Activated T-helper 2 cell treated with anti-CD3 and anti-CD28 coated beads, Interferon-gamma antibody, Interleukin-2, Interleukin-4, amounts not matched to agents 10 μg/mL and 5 μg/mL and 100 μg/mL, durations not matched to agents 14 hours and 24 hours and 36 hours (primary cell): ENCODE data around the gene SEMA5A. TPM values are rescaled to one million over a fixed set of nuclear protein-coding genes. Genes with fewer than 3 reads are reported as not detected.
A peak's percentile ranks its signal among the peaks of the same experiment; 100 is the strongest.

Experiments used
- DNase-seq: peaks from one replicate; pipeline ENCODE4 v3.0.0; 2021; ENCODE audit warnings: low spot score
- H3K27ac Mint-ChIP-seq: one replicate; pipeline ENCODE4 v1.8.0; 2021; ENCODE audit warnings: mixed read lengths
- H3K27me3 Mint-ChIP-seq: one replicate; pipeline ENCODE4 v1.8.0; 2021; ENCODE audit warnings: low read depth, mixed read lengths
- H3K36me3 Mint-ChIP-seq: one replicate; pipeline ENCODE4 v1.8.0; 2021; ENCODE audit warnings: low read depth, mixed read lengths
- H3K4me1 Mint-ChIP-seq: one replicate; pipeline ENCODE4 v1.8.0; 2021; ENCODE audit warnings: low read depth, mixed read lengths
- H3K4me3 Mint-ChIP-seq: one replicate; pipeline ENCODE4 v1.8.0; 2021; ENCODE audit warnings: low read depth, mild to moderate bottlenecking, moderate library complexity, mixed read lengths
- H3K9me3 Mint-ChIP-seq: one replicate; pipeline ENCODE4 v1.8.0; 2021; ENCODE audit warnings: mixed read lengths
- intact Hi-C: fragments of 100-400 bp; cut with micrococcal nuclease; formaldehyde crosslinking; loops from one replicate; pipeline ENCODE4 v1.15.1; 2023
- total RNA-seq: library from RNA; stranded (reverse); gene quantifications from 2 replicates; pipeline ENCODE4 v1.2.3, GENCODE V29; 2022

SEMA5A gene
- total RNA-seq, 1 donor from 2014 or later = 0.27 TPM

- no peaks in the 10 kb centered on the region for H3K9me3 Mint-ChIP-seq
- intact Hi-C loops = loop anchor here (2.0 to 5.0 kb wide), 2 partner anchors 181 to 1617 kb away; no protein-coding TSS in a partner anchor
- no peak for DNase-seq
- H3K4me1 Mint-ChIP-seq = peaks cover 6% of the 10 kb centered on the region
- H3K36me3 Mint-ChIP-seq = no peaks in the 10 kb centered on the region
- H3K4me3 Mint-ChIP-seq = peak overlapping the region; percentile 71
- H3K27me3 Mint-ChIP-seq = peaks cover 21% of the 10 kb centered on the region
- H3K27ac Mint-ChIP-seq = peak overlapping the region; percentile 55
Measured at GRCh38 chr5:9544056-9544455, 1.8 kb downstream of the SEMA5A start.

GRCh38 chr5:9543311-9543920 is 2.5 kb downstream of the SEMA5A start:
- Mint-ChIP-seq H3K27me3 (peaks cover 21% of the 10 kb centered on the region), H3K27ac (no peak overlapping the region), H3K4me1 (peaks cover 6% of the 10 kb centered on the region), H3K4me3 (no peak overlapping the region), H3K36me3 (no peaks in the 10 kb centered on the region), H3K9me3 (no peaks in the 10 kb centered on the region)
- intact Hi-C loops = loop anchor here (5.0 kb wide), 1 partner anchor 1616 kb away; no protein-coding TSS in a partner anchor
- DNase-seq = no peak

GRCh38 chr5:9540791-9541190 is 5.1 kb downstream of the SEMA5A start:
- intact Hi-C loops = loop anchor here (5.0 kb wide), 1 partner anchor 1613 kb away; no protein-coding TSS in a partner anchor

GRCh38 chr5:9538504-9538903 is 7.4 kb downstream of the SEMA5A start:
- intact Hi-C loops = no loop called here
- H3K27me3 Mint-ChIP-seq = peaks cover 4% of the 10 kb centered on the region
- DNase-seq = no peak
- H3K4me3 Mint-ChIP-seq = no peak overlapping the region
- H3K36me3 Mint-ChIP-seq = no peaks in the 10 kb centered on the region
- H3K9me3 Mint-ChIP-seq = no peaks in the 10 kb centered on the region
- H3K4me1 Mint-ChIP-seq = peaks cover 5% of the 10 kb centered on the region
- no peak overlapping the region for H3K27ac Mint-ChIP-seq

More at GRCh38 chr5:9540791-9541190, 5.1 kb downstream of the SEMA5A start:
- Mint-ChIP-seq H3K27ac (no peak overlapping the region), H3K27me3 (peaks cover 12% of the 10 kb centered on the region), H3K36me3 (no peaks in the 10 kb centered on the region), H3K9me3 (no peaks in the 10 kb centered on the region), H3K4me3 (no peak overlapping the region), H3K4me1 (peaks cover 8% of the 10 kb centered on the region)
- DNase-seq = no peak

- Mint-ChIP-seq H3K4me1 (peaks cover 5% of the 10 kb centered on the region), H3K27me3 (no peaks in the 10 kb centered on the region), H3K27ac (no peak overlapping the region), H3K9me3 (no peaks in the 10 kb centered on the region), H3K36me3 (no peaks in the 10 kb centered on the region), H3K4me3 (no peak overlapping the region)
- no peak for DNase-seq
- intact Hi-C loops = no loop called here
Measured at GRCh38 chr5:9537223-9538141, 8.4 kb downstream of the SEMA5A start.

GRCh38 chr5:9536717-9537116 is 9.2 kb downstream of the SEMA5A start:
- H3K4me3 Mint-ChIP-seq = no peak overlapping the region
- no peak for DNase-seq
- H3K9me3 Mint-ChIP-seq = no peaks in the 10 kb centered on the region
- no peaks in the 10 kb centered on the region for H3K36me3 Mint-ChIP-seq
- intact Hi-C loops = no loop called here
- H3K27ac Mint-ChIP-seq = no peak overlapping the region
- peaks cover 5% of the 10 kb centered on the region for H3K4me1 Mint-ChIP-seq
- H3K27me3 Mint-ChIP-seq = no peaks in the 10 kb centered on the region

- H3K27me3 Mint-ChIP-seq = no peaks in the 10 kb centered on the region
- intact Hi-C loops = no loop called here
- no peak overlapping the region for H3K27ac Mint-ChIP-seq
- H3K36me3 Mint-ChIP-seq = no peaks in the 10 kb centered on the region
- H3K9me3 Mint-ChIP-seq = no peaks in the 10 kb centered on the region
- no peak overlapping the region for H3K4me3 Mint-ChIP-seq
- H3K4me1 Mint-ChIP-seq = peaks cover 2% of the 10 kb centered on the region
- DNase-seq = no peak
Measured at GRCh38 chr5:9534881-9535517, 10.9 kb downstream of the SEMA5A start.

GRCh38 chr5:9533562-9534364 is 12.1 kb downstream of the SEMA5A start:
- Mint-ChIP-seq H3K9me3 (no peaks in the 10 kb centered on the region), H3K27ac (no peak overlapping the region), H3K4me3 (no peak overlapping the region), H3K27me3 (no peaks in the 10 kb centered on the region), H3K4me1 (peaks cover 2% of the 10 kb centered on the region), H3K36me3 (no peaks in the 10 kb centered on the region)
- DNase-seq = no peak
- intact Hi-C loops = no loop called here

GRCh38 chr5:9533096-9533495 is 12.8 kb downstream of the SEMA5A start:
- H3K27me3 Mint-ChIP-seq = no peaks in the 10 kb centered on the region
- no peak for DNase-seq
- H3K27ac Mint-ChIP-seq = no peak overlapping the region
- intact Hi-C loops = no loop called here
- H3K4me3 Mint-ChIP-seq = no peak overlapping the region
- H3K4me1 Mint-ChIP-seq = peaks cover 2% of the 10 kb centered on the region
- no peaks in the 10 kb centered on the region for H3K9me3 Mint-ChIP-seq
- no peaks in the 10 kb centered on the region for H3K36me3 Mint-ChIP-seq

GRCh38 chr5:9529513-9529912 is 16.4 kb downstream of the SEMA5A start:
- intact Hi-C loops = no loop called here
- H3K27me3 Mint-ChIP-seq = no peaks in the 10 kb centered on the region
- H3K4me1 Mint-ChIP-seq = no peaks in the 10 kb centered on the region
- no peak overlapping the region for H3K4me3 Mint-ChIP-seq
- no peaks in the 10 kb centered on the region for H3K36me3 Mint-ChIP-seq
- no peak for DNase-seq
- no peaks in the 10 kb centered on the region for H3K9me3 Mint-ChIP-seq
- no peak overlapping the region for H3K27ac Mint-ChIP-seq

GRCh38 chr5:9529041-9529480 is 16.8 kb downstream of the SEMA5A start:
- no peak for DNase-seq
- no peak overlapping the region for H3K27ac Mint-ChIP-seq
- intact Hi-C loops = no loop called here
- no peaks in the 10 kb centered on the region for H3K9me3 Mint-ChIP-seq
- no peak overlapping the region for H3K4me3 Mint-ChIP-seq
- H3K4me1 Mint-ChIP-seq = no peaks in the 10 kb centered on the region
- no peaks in the 10 kb centered on the region for H3K27me3 Mint-ChIP-seq
- H3K36me3 Mint-ChIP-seq = no peaks in the 10 kb centered on the region

- peaks cover 3% of the 10 kb centered on the region for H3K9me3 Mint-ChIP-seq
- H3K4me3 Mint-ChIP-seq = no peak overlapping the region
- H3K4me1 Mint-ChIP-seq = no peaks in the 10 kb centered on the region
- no peak for DNase-seq
- H3K27ac Mint-ChIP-seq = no peak overlapping the region
- H3K27me3 Mint-ChIP-seq = no peaks in the 10 kb centered on the region
- intact Hi-C loops = no loop called here
- H3K36me3 Mint-ChIP-seq = no peaks in the 10 kb centered on the region
Measured at GRCh38 chr5:9524941-9525340, 20.9 kb downstream of the SEMA5A start.
